ENCODE results near the gene AUH.

DNA sequence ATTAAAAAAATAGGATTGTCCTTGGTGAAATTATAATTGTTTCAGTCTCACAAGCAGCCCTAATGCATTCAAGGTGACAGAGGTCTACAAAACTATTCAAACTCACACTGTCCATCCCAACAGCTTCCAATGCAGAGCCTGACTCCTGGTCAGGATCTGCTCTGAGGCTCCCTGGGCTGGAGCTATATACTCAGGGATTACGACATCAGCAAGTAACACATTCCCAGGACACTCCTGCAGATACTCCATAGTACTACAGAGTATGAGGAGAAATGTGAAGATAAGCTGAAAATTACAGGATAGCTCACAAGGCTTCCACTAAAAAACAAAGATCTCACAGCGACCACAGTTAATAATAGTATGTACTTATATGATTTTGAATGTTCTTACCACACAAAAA is 130.1 kb downstream of the AUH start:
- TF ChIP-seq POLR2AphosphoS5 (IDR thresholded peaks at IDR 0.05; ENCODE audit: low read depth) (no peak), SPI1 (IDR thresholded peaks at IDR 0.05; ENCODE audit: borderline replicate concordance, low read depth) (no peak)
- TF ChIP-seq, protein P1, sequence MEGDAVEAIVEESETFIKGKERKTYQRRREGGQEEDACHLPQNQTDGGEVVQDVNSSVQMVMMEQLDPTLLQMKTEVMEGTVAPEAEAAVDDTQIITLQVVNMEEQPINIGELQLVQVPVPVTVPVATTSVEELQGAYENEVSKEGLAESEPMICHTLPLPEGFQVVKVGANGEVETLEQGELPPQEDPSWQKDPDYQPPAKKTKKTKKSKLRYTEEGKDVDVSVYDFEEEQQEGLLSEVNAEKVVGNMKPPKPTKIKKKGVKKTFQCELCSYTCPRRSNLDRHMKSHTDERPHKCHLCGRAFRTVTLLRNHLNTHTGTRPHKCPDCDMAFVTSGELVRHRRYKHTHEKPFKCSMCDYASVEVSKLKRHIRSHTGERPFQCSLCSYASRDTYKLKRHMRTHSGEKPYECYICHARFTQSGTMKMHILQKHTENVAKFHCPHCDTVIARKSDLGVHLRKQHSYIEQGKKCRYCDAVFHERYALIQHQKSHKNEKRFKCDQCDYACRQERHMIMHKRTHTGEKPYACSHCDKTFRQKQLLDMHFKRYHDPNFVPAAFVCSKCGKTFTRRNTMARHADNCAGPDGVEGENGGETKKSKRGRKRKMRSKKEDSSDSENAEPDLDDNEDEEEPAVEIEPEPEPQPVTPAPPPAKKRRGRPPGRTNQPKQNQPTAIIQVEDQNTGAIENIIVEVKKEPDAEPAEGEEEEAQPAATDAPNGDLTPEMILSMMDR (IDR thresholded peaks at IDR 0.05; ENCODE audit: insufficient read depth, low read length) = no peak
